ENCODE results near the gene ABHD12B. TPM values are rescaled to one million over a fixed set of nuclear protein-coding genes. Genes with fewer than 3 reads are reported as not detected.

The ABHD12B gene, protein sequence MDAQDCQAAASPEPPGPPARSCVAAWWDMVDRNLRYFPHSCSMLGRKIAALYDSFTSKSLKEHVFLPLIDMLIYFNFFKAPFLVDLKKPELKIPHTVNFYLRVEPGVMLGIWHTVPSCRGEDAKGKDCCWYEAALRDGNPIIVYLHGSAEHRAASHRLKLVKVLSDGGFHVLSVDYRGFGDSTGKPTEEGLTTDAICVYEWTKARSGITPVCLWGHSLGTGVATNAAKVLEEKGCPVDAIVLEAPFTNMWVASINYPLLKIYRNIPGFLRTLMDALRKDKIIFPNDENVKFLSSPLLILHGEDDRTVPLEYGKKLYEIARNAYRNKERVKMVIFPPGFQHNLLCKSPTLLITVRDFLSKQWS
- total RNA-seq = 0.35 TPM in 1 of 2 replicates, not detected in the other

DNA sequence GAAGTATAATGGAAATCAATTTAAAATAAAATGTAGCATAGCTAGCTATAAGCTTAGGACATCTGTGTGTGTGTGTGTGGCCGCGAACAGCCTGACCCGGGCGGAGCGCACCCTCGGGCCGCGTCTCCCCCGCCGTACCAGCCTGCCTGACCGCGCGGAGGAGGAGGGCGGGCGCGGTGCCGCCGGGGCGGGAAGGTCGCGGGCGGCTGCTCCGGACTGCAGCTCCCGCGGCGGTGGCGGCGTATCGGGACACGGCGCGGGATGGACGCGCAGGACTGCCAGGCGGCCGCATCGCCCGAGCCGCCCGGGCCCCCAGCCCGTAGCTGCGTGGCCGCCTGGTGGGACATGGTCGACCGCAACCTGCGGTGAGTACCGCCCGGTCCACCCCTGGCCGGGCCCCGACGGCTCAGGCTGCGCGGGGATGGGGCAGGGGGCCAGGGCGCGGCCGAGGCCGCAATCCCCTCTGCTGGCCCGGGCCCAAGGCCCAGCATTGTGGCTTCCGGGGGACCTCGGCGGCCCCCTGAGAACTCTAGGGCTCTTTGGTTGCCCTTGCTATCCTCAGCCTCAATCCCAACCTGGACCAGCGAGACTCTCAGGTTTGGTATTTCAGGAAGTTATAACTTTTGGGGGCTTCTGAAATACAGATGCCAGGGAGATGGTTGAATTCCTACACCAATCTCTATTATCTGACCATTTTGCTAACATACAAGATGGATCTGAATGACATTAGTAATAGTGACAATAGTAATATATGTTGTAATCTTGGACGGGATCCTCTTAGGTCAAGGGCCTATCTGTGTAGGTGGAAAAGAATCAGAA, at the start of gene ABHD12B:
ABHD12B (plus strand) TSS at position 140 of the 819 bp plus-strand sequence; CDS start at position 262, 122 bp downstream.

DNA sequence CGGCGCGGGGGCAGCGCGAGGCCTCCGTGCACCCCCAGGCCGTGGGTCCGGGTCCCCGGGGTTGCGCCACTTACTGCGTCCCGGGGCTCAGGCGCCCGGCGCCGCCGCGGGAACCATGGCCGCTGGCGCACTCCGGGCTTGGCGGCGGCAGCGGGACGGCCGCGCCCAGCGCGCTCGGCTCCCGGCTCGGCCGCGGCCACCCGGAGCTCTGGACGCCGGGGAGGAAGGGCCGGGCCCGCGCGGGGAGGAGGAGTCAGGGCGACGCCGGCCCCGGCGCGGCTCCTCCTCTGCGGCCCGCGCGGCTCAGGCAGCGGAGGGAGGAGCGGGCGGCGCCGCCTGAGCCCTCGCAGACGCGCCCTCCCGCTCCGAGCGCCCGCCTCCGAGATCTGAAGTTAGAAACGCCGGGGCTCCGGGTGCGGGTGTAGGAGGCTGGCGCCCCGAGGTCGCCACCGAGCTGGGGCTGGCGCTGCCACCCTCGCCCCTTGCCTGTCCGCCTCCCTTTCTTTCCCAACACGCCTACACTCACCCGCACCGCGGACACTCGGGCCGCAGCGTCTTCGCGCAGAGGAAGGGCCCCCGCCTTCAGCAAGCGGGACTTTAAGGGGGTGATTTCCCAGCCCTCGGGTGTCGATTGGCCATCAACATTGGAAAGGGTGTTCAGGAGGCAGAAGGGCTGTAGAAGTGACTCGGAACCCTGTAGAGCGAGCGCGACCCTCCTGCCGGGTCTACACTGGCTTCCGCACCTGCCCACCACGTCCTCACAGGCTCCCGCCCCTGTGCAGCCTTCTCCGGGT, 40.7 kb upstream of the ABHD12B start, which contains the start of gene NIN:
NIN (minus strand) TSS at position 231 of the 794 bp plus-strand sequence. CDS start 9,106 bp downstream, outside the sequence.

DNA sequence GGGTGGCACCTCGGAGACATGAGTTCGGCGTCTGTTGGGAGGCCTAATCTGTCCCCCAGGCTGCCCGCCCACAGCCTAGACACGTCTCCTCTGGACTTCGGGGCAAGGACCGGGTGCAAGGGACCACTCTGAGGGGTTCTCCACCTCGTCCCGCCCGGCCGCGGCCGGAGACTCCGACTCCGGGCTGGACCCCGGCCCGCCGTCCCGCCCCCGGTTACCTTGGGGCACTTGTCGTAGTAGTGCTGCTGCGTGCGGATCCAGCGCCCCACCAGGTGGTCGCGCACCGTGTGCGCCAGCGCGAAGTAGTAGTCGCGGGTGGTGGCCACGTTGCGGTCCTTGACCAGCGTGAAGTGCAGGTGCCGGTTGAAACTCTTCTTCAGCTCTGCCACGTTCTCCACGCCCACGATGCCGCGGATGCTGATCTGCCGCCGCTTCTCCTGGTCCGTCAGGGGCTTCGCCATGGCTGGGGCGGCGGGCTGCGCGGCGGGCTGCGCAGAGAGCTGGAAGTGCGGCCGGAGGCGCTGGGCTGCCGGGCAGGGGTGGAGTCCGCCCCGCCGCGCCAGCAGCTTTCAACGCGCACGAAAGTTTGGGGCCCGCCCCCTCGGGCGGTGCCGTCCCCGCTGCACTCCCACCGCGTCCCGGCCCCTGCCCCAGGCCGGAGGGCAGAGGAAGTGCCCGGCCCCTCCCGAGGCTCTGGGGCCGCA, 72.2 kb downstream of the ABHD12B start, which contains the start of gene PYGL:
PYGL (minus strand) TSS at position 541 of the 704 bp plus-strand sequence; CDS start at position 461, 80 bp downstream.

Other genes with a start within 250 kb of the ABHD12B start
- 21.9 and 33.3 TPM in 2 replicates for gene SAV1, start 203.7 kb upstream of the ABHD12B start, total RNA-seq
- 19.6 and 29.6 TPM in 2 replicates for gene NIN, start 40.9 kb upstream of the ABHD12B start, total RNA-seq
- 101 and 118 TPM in 2 replicates for gene PYGL, start 72.4 kb downstream of the ABHD12B start, total RNA-seq
- under 0.01 and 0.58 TPM in 2 replicates for gene TRIM9, start 223.1 kb downstream of the ABHD12B start, total RNA-seq

All from myometrial cell (primary cell).